Cardiac fibroblast (primary cell): Measurements from ENCODE around the gene LARP4.
A peak's percentile ranks its signal among the peaks of the same experiment; 100 is the strongest.

Experiments
- DNase-seq, 2 donors: peaks; one replicate each; pipeline versions ENCODE4 v3.0.0 to v3.0.0-alpha.2; 2010; ENCODE audit warnings: low read depth in 2 of 2
- H3K4me3 ChIP-seq, 2 donors: replicated peaks in 1 of 2; 1 replicate in 1 of 2; 2 replicates in 1 of 2; pipeline ENCODE4 v1.5.1; 2011; ENCODE audit warnings: low read depth in 2 of 2, low read length in 2 of 2, mild to moderate bottlenecking in 2 of 2, moderate library complexity in 1 of 2
- TF ChIP-seq, protein P1 (sequence below): IDR thresholded peaks from one replicate; pipeline ENCODE4 v1.5.1; 2011; ENCODE audit warnings: low read depth, mild to moderate bottlenecking, low read length, inconsistent platforms

LARP4 gene

GRCh38 chr12:50400638-50401499, at the start of gene LARP4:
TSS of gene LARP4 (plus strand) at chr12:50400885. CDS start at chr12:50401011, 126 bp downstream.
- DNase-seq = peak; percentile 94 to 95
- H3K4me3 ChIP-seq = peak within 1 kb of the TSS; percentile 86 to 97
- TF ChIP-seq, protein P1, sequence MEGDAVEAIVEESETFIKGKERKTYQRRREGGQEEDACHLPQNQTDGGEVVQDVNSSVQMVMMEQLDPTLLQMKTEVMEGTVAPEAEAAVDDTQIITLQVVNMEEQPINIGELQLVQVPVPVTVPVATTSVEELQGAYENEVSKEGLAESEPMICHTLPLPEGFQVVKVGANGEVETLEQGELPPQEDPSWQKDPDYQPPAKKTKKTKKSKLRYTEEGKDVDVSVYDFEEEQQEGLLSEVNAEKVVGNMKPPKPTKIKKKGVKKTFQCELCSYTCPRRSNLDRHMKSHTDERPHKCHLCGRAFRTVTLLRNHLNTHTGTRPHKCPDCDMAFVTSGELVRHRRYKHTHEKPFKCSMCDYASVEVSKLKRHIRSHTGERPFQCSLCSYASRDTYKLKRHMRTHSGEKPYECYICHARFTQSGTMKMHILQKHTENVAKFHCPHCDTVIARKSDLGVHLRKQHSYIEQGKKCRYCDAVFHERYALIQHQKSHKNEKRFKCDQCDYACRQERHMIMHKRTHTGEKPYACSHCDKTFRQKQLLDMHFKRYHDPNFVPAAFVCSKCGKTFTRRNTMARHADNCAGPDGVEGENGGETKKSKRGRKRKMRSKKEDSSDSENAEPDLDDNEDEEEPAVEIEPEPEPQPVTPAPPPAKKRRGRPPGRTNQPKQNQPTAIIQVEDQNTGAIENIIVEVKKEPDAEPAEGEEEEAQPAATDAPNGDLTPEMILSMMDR = no peak

DNA sequence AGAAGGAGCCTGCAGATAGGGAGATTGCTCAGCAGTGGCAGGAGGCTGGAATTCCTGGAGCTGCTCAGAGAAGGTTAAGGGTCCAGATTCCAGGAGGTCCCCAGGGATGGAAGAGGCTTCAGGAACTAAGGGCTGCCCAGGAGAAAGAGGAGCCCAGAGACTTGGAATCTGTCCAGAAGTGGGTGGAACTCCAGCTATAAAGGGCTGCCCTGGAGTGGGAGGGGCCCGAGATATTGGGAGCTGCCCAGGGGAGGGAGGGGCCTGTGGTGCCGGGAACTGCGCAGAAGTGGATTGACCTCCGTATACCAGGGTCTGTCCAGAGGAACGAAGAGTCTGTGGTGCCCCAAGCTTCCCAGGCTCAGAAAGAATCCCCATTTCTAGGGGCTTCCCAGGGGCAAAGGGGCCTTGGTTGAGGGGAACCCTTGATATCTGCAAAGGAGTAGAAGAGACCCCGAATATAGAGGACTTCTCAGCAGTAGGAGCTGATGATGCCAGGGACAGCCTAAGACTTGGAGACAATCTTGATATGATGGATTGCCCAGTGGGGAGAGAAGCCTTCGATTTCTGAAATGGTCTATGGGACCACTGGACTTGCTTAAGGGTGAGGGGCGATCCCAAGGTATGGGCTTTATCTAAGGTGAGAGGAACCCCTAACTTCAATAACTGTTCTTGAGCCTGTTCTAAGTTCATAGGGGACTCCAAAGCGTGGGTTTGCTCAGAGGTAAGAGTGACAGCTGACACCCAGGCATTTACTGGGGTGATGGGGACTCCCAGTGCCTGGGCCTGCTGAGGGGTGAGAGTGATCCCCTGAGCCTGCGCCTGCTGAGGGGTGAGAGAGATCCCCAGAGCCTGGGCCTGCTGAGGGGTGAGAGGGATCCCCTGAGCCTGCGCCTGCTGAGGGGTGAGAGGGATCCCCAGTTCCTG, 49.3 kb upstream of the LARP4 start:
- DNase-seq = peak; percentile 46 to 48
- no peak overlapping the region for H3K4me3 ChIP-seq
- TF ChIP-seq, protein P1 = no peak

GRCh38 chr12:50353404-50353803, 47.3 kb upstream of the LARP4 start:
- TF ChIP-seq, protein P1 = no peak
- no peak for DNase-seq
- no peak overlapping the region for H3K4me3 ChIP-seq

DNA sequence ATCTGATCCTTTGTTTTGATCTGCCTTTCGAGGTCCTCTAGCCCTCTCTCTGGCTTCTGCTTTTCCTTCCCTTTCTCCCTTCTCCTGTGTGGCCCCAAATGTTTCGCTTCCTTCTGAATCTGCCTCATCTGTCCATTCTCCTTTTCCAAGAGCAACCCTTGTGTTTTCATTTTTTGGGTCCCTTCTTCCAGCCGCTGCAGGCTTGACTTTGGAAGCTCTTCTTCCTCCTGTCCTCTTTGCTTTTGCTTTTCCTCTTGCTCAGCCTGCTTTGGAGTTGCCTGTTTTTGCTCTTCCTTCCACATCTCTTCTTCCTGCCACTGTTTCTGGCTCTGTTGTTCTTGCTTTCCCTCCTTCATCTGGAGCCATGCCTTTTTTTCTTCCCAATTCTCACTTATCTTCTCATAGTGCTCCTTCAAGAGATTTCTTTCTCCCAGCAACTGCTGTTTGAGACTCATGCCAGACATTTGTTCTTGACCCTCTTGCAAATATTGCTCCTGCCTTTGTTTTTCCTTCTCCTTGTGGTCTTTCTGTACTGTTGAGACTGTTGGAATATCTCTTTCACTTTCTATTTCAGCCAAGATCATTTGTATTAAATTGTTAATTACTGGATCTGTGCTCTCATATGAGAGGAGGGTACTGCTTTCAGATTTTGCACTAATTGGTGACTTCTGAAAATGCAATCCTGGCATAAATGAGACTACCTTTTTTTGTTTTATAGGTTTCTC, 46.7 kb upstream of the LARP4 start:
- TF ChIP-seq, protein P1 = no peak
- peak; percentile 12 to 47 for DNase-seq
- no peak overlapping the region for H3K4me3 ChIP-seq

DNA sequence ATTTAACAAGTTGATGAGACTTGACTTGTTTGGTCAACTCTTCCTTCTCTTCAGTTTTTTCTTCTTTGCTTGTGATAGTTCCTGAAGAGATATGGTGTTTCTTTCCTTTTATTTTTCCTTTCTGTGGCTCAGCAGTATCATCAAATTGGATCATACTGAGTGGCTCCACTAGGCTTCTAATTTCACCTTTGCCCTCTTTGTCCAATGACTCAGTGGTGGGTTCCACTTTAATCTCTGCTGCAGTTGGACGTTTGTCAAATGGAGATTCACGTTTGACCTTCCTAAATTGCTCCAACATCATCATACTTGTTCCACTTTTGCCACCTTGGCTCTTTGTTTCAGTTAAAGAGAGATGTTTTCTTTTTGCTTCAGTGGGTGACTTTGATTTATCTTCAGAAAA, 45.8 kb upstream of the LARP4 start:
- peak; percentile 3 to 6 for DNase-seq
- TF ChIP-seq, protein P1 = no peak
- H3K4me3 ChIP-seq = no peak overlapping the region

DNA sequence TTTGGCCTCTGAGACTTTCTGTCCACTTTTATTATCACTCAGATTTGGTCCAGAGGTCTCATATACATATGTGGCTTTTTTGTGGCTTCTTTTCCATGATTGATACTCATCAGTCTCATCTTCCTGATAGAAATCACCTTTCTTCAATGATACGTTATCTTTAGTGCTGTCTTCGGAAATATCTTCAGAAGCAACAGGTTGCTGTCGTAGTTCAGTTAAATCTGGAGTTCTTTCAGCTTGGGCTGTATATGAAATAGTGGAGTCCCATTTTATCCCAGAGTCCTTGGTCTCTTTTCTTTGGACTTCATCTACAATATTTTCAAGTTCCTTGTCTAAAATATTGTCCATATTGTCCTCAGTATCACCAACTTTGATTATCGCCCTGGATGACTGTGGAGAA, 45.3 kb upstream of the LARP4 start:
- H3K4me3 ChIP-seq = no peak overlapping the region
- no peak for DNase-seq
- TF ChIP-seq, protein P1 = no peak
